GM18861 (cell line): ENCODE measurements around the gene RCAN3.
"Not testable (repeated sequence)": the region's sequence is repeated elsewhere in the genome, so short reads cannot be mapped to it uniquely, and the experiment has no call there.

Experiments
- ATAC-seq: cut with Tn5 transposase; IDR thresholded peaks from one replicate; pipeline ENCODE4 v1.9.1; 2021; ENCODE audit not compliant: unreplicated experiment

Gene RCAN3

GRCh38 chr1:24548070-24548469 is 45.4 kb downstream of the RCAN3 start:
- ATAC-seq = no peak

GRCh38 chr1:24549210-24549609 is 46.6 kb downstream of the RCAN3 start:
- ATAC-seq = not testable (repeated sequence)

GRCh38 chr1:24551290-24551959 is 48.8 kb downstream of the RCAN3 start:
- no peak for ATAC-seq

- ATAC-seq = no peak
These were observed 49.4 kb downstream of the RCAN3 start for GRCh38 chr1:24551960-24552571.

GRCh38 chr1:24553931-24554330 is 51.3 kb downstream of the RCAN3 start:
- no peak for ATAC-seq

- ATAC-seq = no peak
These were observed 52.1 kb downstream of the RCAN3 start for GRCh38 chr1:24554714-24555113.

GRCh38 chr1:24555591-24556413 is 53.2 kb downstream of the RCAN3 start, which contains the start of gene NCMAP:
TSS of gene NCMAP (plus strand) at chr1:24556087. CDS start at chr1:24595431, 39,344 bp downstream.
- no peak for ATAC-seq

GRCh38 chr1:24556414-24556795 is 53.8 kb downstream of the RCAN3 start:
- ATAC-seq = no peak

GRCh38 chr1:24557220-24557619 is 54.6 kb downstream of the RCAN3 start:
- no peak for ATAC-seq

GRCh38 chr1:24557711-24558131 is 55.1 kb downstream of the RCAN3 start:
- no peak for ATAC-seq

- ATAC-seq = no peak
These were observed 55.8 kb downstream of the RCAN3 start for GRCh38 chr1:24558455-24558854.

GRCh38 chr1:24558902-24559791 is 56.5 kb downstream of the RCAN3 start:
- ATAC-seq = no peak

- ATAC-seq = no peak
These were observed 57.7 kb downstream of the RCAN3 start for GRCh38 chr1:24560361-24560760.

GRCh38 chr1:24562625-24563024 is 60.0 kb downstream of the RCAN3 start:
- no peak for ATAC-seq

GRCh38 chr1:24564695-24565094 is 62.1 kb downstream of the RCAN3 start:
- no peak for ATAC-seq

GRCh38 chr1:24566236-24566867 is 63.7 kb downstream of the RCAN3 start:
- ATAC-seq = no peak

- ATAC-seq = no peak
These were observed 65.3 kb downstream of the RCAN3 start for GRCh38 chr1:24567792-24568388.

- no peak for ATAC-seq
These were observed 65.8 kb downstream of the RCAN3 start for GRCh38 chr1:24568475-24568874.

- ATAC-seq = no peak
These were observed 67.9 kb downstream of the RCAN3 start for GRCh38 chr1:24570265-24571125.
